Measurements from ENCODE around the gene BMPR1A.

The BMPR1A gene

DNA sequence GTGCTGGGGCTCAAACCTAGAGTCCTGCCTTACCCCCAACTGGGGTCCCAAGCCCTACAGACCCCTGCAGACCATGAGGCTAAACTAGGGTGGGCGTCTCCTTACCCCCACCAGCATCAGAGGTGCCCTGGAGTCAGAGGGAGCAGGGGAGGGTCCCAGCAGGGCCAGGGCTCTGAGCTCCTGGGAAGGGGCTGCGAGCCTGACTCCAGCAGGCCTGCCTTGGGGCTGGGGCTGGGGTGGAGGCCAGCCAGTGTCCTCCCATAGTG lies 203.3 kb downstream of the BMPR1A start:
- DNase-seq: no peak

DNA sequence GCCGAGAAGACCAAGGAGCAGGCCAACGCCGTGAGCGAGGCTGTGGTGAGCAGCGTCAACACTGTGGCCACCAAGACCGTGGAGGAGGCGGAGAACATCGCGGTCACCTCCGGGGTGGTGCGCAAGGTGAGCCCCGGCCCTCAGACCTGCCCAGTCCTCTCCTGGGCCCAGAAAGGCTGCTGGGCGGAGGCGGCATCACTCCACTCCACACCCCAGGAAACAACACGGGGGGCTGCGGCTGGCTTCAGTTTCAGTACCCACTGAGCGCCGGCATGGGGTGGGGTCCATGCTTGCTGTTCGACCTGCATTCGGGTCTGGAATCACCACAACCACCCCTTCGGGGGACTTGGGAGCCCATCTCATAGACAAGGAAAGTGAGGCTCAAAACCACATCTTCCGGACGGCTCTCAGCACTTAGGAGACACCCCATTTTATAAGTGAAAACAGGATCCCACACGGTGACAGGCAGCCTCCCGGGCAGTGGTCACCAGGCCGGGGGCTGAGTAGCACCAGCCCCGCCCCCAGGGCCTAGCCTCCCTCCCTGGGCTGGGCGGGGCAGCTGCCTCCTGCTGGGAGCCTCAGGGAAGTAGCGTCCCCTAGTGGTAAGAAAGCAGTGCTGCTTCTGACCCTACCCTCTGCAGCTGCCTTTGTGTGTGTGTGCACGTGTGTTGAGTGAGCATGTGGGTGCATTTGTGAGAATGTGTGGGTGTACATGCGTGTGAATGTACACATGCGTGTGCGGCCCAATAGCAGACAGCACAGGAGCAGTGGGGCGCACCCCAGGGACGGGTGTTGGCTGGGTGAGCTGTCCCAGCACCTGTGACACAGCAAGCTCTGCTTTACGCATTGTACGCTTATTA lies 203.8 kb downstream of the BMPR1A start:
- peak; percentile 45 for DNase-seq

DNA sequence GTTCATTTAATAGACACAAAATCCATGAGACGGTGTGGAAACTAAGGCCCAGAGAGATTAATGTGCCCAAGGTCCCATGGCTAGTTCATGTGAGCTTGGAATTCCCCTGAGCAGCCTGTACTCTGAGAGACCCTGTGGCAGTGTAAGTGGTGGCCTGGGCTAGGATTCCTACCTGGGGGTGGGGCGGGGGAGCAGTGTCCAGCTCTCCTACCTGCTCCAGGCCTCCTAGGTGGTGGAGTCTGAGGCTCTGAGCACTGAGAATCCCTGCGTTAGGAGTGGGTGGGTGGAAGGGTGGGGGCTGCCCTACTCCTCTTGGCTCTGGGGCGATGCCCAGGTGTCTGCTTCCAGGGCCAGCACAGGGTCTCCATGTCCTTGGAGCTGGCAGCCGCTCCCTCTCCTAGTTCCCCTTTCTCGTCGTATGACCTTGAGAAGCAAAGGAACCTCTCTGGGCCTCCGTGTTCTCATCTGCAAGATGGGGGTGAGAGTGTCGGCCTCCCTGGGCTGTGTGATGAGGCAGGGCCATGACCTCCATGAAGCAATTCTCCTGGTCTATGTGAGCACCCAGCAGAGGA lies 204.5 kb downstream of the BMPR1A start:
- DNase-seq: no peak

DNA sequence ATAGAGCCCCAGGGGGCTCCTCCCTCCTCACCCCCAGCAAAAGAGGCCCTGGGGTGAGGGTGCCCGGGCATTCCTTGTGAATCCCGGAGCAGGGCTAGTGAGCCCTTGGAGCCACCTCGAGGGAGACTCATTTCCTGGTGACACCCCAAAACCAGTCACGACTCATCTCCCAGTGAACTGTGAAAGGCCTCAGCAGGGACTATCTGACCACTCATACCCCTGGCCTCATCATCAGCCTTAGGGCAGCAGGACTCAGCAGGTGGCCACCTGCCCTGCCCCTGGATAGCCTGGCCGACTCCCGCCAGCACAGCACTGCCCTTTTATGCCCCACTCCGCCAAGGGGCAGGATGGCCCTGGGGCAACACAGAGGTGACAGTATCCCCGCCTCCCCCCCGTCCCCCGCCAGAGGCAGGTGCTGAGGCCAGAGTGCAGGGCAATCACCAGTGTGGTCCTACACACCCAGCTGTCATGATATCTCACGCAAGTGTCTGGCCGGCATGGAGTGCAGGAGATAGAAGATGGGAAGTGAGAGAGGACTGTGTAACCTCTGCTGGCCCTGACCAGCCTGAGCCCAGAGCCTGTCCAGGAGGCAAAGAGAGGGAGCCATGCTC lies 205.2 kb downstream of the BMPR1A start:
- DNase-seq: no peak

DNA sequence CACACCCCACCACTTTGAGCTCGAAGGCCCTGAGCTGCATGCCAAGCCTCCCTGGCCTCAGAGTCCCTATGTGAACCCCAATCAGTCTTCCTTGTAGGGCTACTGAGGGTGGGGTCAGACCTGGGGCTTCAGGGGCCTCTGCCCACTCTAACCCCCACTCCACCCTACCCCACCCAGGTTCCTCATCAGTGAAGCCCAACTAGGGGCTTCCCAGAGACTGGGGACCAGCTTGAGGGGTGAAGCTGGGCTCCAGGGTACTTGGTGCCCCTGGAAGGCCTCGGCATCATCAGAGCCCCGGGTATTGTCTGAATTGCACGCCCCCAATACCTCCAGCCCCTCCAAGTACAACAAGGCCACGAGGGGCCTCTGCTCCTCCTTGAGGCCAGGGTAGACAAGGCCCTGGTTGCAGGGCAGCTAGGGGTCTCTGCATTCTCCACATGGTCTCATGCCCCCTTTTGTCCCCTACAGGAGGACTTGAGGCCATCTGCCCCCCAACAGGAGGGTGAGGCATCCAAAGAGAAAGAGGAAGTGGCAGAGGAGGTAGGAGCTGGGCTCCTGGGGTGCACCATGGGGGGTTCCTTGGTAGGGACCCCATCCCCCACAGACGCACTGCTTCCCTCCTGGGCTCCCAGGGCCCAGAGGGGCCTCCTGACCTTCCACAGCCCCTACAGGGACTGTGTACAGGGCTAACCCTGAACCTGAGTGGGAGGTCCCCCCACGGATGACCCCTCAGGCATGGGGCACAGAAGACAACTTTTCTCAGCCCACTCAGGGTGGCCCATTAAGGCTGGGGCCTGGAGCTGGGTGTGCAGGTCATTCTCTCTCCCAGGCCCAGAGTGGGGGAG lies 205.9 kb downstream of the BMPR1A start:
- no peak for DNase-seq

GRCh38 chr10:86962981-86963310 lies 206.5 kb downstream of the BMPR1A start:
- DNase-seq: no peak

- no peak for DNase-seq
These were observed 207.0 kb downstream of the BMPR1A start for GRCh38 chr10:86963341-86963919.

GRCh38 chr10:86964061-86964846 lies 207.8 kb downstream of the BMPR1A start:
- no peak for DNase-seq

GRCh38 chr10:86964847-86965190 lies 208.4 kb downstream of the BMPR1A start:
- no peak for DNase-seq

DNA sequence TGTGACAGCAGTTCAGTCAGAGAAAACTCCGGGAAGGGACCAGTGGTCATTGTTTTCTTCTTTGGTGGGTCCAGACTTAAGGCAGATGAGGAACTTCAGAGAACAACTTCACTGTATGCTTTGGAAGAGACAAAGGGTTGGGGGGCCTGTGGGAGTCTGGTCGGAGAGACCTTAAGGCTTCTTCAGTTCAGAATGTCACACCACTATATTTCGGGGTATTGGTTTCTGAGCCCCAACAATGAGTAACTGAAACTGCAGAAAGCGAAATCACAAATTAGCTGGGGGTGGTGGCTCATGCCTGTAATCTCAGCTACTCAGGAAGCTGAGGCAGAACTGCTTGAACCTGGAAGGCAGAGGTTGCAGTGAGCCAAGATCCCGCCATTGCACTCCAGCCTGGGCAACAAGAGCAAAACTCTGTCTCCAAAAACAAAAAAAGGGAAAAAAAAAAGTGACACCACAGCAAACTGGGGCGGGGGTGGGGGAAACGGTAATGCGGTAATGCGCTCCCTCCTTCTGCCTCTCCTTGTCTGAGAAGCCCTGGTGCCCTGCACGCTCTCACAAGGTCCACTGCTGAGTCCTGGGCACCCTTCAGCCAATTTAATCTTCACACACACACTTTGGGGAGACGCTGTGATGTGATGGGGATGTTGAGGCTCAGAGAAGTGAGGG lies 209.7 kb downstream of the BMPR1A start:
- DNase-seq: no peak

DNA sequence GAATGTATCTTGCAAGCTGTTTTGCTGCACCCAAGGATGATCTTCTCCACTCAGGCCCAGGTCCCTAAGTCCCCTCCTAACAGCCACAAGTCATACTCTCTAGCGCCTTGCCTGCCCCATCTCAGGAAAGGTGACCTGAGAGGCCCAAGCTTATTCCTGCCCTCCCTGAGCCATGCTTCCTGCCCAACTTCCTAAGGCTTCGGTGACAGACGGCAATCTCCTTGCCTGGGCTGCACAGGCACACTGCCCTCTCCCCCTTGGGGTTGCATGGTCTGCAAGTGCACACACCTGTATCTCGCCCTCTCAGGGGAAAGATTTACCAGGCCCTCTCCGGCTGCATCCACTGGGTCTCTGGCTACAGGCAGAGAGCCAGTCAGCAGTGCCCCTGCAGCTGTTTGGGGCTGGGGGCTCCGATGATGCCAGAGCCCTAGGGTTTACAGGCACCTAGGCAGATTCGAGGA lies 211.1 kb downstream of the BMPR1A start:
- DNase-seq: no peak

- no peak for DNase-seq
These were observed 212.0 kb downstream of the BMPR1A start, which contains the start of gene ADIRF for GRCh38 chr10:86968271-86968993. TSS of gene ADIRF (plus strand) at chr10:86968482. CDS start at chr10:86968545, 63 bp downstream.

GRCh38 chr10:86968994-86969355 lies 212.6 kb downstream of the BMPR1A start:
- no peak for DNase-seq

DNA sequence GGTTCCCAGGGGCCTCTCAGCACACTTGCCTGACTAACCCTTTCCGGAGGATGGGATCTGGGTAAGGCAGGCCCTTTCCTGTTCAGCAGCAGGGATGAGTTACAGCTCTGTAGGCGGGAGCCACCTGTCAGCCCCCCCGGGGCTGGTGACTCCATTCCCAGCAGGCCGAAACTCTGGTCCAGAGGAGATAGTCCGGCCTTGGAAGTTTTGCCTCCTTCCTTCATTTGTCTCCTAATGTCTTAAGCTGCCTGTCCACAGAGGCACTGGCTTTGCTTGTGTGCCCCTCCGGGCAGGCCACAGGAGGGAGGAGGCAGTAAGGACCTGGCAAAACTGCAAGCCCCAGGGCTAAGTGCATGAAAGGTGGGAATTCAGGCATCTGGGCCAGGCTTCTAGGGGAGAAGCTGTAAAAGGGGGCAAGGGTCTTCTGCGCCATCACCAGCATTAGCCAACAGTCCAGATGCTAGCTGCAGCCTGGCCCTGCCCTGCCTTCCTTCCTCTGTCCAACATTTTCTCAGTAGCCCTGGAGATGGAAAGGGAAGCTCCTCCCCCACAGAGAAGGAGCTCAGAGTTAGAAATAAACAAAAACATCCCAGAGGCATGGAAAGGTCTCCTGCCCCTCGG lies 213.1 kb downstream of the BMPR1A start:
- DNase-seq: no peak

- no peak for DNase-seq
These were observed 214.0 kb downstream of the BMPR1A start for GRCh38 chr10:86970162-86970981.

DNA sequence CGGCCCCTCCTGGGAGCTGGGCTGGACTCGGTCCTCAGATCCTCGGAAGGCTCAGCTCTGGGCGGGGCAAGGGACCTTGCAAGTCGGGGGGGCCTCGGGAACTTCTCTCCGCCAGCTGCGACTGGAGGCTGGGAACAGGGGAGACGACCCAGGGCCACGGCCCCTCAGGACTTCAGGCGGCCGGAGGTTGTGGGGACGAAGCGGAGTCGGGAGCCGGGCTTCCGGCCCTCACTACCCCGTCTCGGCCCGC lies 214.5 kb downstream of the BMPR1A start:
- DNase-seq: no peak

DNA sequence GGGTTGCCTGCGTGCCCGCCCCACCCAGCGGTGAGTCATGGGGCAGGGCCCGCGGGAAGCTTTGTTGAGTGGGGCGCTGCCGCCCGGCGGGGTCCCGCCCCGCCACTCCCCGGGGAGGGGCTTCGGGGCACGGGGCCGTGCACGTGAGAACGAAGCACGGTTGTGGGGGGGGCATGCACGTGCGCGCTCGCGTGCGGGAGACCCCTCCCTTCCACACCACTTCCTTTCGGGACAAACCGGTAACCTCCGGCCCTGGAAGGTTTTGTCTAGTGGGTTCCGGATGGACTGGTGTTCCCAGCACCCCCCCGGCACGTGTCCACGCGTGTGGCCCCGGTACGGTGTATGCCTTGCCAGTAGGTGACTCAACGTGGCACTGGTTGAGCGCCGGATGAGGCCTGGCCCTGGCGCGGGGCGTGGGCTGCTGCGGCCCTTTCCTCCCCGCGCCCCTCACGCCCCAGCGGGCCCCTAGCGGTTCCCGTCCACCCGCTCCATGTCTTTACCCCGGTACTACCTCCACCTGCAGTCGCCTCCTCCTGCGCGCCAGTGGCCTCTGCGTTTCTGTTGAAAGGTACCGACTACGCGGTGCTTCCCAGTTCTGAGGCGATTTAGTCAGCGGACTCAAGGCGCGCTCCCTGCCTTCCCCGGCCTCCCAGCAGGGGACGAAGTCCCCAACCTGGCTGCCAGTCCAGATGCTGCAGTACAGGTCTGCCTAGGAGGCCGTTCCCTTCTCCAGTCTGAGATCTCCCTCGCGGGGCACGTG lies 215.0 kb downstream of the BMPR1A start:
- DNase-seq: no peak

DNA sequence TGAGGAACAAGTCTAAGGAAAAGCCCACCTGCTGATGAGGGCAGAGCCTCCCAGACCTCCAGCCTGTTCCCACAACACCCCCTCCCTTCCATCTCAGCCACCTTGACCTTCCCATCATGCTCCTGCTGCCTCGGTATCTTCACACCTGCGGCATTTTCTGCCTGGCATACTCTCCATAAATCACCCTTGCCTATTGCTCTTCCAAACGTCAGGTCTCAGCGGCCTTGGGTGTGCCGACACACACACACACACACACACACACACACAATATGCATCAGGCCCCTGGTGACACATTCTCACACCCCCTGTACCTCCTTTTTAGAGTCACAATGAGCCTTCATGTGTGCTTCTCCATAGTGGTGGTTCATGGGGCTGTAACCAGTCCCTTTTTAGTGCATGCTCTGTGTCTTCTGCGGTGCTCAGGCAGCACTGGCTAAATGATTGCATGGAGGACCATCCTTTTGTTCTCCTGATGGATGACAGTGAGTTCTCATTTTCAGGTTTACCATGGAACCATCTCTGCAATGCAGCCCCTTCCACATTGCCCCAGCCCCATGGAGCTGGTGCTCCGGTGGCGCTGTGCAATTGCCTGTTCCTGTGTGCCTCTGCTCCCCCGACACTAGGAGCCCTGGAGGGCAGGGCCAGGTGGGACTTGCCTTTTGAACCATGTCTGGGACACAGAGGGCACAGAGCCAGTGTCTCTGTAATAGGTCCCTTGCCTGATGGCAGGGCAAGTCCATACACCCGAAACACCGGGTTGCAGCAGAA lies 216.4 kb downstream of the BMPR1A start:
- no peak for DNase-seq

DNA sequence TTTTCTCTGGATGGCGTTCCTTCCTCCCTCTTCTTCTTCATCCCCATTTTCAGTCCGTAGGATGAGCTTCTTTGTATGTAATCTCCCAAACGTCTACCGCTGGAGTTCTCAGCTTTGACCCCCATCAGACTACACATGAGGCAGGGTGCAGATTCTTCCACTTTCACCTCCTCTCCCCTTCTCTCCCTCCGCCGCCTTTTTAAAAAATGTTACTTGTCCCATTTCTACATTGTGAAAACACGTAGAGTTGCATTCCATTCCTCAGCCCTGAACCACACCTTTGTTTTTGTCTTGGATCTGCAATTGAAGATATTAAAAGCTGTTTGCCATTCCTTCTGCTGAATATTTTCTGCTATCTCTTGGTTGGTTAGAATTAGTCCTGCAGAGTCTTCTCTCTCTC lies 218.1 kb downstream of the BMPR1A start:
- DNase-seq: no peak

All from NCI-H1436 (cell line).